GM12801 (cell line): Measurements from ENCODE around the gene FOXN3.

Experiments used
- CTCF ChIP-seq: IDR thresholded peaks from one replicate; pipeline ENCODE4 v1.5.1; 2011; ENCODE audit warnings: control low read depth; ENCODE audit not compliant: insufficient read length; ENCODE audit errors: extremely low read depth

The FOXN3 gene

GRCh38 chr14:89284333-89285058 lies 132.5 kb downstream of the FOXN3 start:
- TF ChIP-seq CTCF: no peak

- TF ChIP-seq CTCF: no peak
Measured at GRCh38 chr14:89283327-89284060, 133.5 kb downstream of the FOXN3 start.

GRCh38 chr14:89282191-89282590 lies 134.8 kb downstream of the FOXN3 start:
- no peak for TF ChIP-seq CTCF

DNA sequence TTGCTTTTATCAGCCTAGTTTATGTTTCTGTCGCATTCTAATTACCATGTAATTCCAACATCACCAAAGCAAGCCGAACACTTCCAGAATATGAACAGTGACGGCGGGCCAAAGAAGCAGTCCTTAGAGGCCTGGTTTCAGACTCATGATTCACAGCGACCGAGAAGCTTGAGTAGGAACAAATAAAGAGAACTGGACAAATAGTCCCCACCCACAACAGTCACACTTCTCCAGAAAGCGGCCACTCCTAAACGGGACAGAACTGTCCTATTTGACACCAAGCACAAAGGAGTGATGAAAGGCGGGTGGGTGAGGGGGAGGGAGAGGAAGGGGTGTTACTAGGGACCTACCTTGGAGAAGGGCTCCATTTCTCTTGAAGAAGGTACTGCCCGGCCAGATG lies 136.4 kb downstream of the FOXN3 start:
- no peak for TF ChIP-seq CTCF

GRCh38 chr14:89279649-89280232 lies 137.3 kb downstream of the FOXN3 start:
- no peak for TF ChIP-seq CTCF

DNA sequence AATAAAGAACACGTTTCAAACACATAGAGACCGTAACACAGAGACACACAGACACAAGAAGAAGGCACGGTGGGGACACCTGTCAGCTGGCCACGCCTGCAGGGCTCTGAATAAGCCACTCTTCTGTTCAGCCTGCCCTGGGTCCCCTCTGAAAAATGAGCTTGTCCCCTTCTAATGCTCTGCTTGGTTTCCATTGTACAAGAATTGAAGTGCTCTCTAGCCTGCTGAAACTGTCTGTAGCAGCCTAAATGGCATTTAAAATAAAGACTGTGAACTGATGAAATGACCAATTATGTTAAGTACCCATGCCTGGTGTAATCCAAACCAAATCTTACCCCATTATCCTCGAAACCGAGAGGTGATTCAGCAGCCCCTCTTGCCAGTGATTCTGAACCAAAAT lies 139.8 kb downstream of the FOXN3 start:
- no peak for TF ChIP-seq CTCF

GRCh38 chr14:89276424-89276975 lies 140.5 kb downstream of the FOXN3 start:
- TF ChIP-seq CTCF: no peak
